ENCODE results near the gene ANKRD39.
A peak's percentile ranks its signal among the peaks of the same experiment; 100 is the strongest.

ANKRD39 gene

GRCh38 chr2:96887493-96888012 lies 29.7 kb upstream of the ANKRD39 start:
- DNase-seq: peak; percentile 68

GRCh38 chr2:96885432-96886347 lies 27.9 kb upstream of the ANKRD39 start:
- DNase-seq: no peak

GRCh38 chr2:96884299-96885094 lies 26.7 kb upstream of the ANKRD39 start:
- no peak for DNase-seq

- no peak for DNase-seq
These were observed 25.5 kb upstream of the ANKRD39 start for GRCh38 chr2:96883306-96883705.

- DNase-seq: no peak
These were observed 25.1 kb upstream of the ANKRD39 start for GRCh38 chr2:96882906-96883305.

- DNase-seq: no peak
These were observed 24.4 kb upstream of the ANKRD39 start for GRCh38 chr2:96882230-96882629.

GRCh38 chr2:96881349-96882195 lies 23.8 kb upstream of the ANKRD39 start:
- no peak for DNase-seq

GRCh38 chr2:96880891-96881273 lies 23.1 kb upstream of the ANKRD39 start:
- DNase-seq: no peak

- DNase-seq: no peak
These were observed 21.8 kb upstream of the ANKRD39 start for GRCh38 chr2:96879545-96880040.

GRCh38 chr2:96878796-96879544 lies 21.2 kb upstream of the ANKRD39 start:
- DNase-seq: no peak

GRCh38 chr2:96878171-96878570 lies 20.4 kb upstream of the ANKRD39 start:
- DNase-seq: no peak

- DNase-seq: no peak
These were observed 19.8 kb upstream of the ANKRD39 start for GRCh38 chr2:96877631-96878092.

- DNase-seq: no peak
These were observed 19.2 kb upstream of the ANKRD39 start for GRCh38 chr2:96877042-96877451.

GRCh38 chr2:96876269-96877041 lies 18.6 kb upstream of the ANKRD39 start:
- DNase-seq: peak; percentile 54

- no peak for DNase-seq
These were observed 17.9 kb upstream of the ANKRD39 start for GRCh38 chr2:96875498-96876268.

- DNase-seq: no peak
These were observed 16.5 kb upstream of the ANKRD39 start for GRCh38 chr2:96874198-96874831.

GRCh38 chr2:96873651-96874096 lies 15.9 kb upstream of the ANKRD39 start:
- DNase-seq: peak; percentile 44

- no peak for DNase-seq
These were observed 15.0 kb upstream of the ANKRD39 start for GRCh38 chr2:96872591-96873349.

Data from femur (tissue), 1 donor.